ENCODE measurements around the gene TMEM134. TPM values are rescaled to one million over a fixed set of nuclear protein-coding genes. Genes with fewer than 3 reads are reported as not detected.

TMEM134 gene
- total RNA-seq, 4 donors from 2014 or later = 69.0 to 138 (median 95.8) TPM

DNA sequence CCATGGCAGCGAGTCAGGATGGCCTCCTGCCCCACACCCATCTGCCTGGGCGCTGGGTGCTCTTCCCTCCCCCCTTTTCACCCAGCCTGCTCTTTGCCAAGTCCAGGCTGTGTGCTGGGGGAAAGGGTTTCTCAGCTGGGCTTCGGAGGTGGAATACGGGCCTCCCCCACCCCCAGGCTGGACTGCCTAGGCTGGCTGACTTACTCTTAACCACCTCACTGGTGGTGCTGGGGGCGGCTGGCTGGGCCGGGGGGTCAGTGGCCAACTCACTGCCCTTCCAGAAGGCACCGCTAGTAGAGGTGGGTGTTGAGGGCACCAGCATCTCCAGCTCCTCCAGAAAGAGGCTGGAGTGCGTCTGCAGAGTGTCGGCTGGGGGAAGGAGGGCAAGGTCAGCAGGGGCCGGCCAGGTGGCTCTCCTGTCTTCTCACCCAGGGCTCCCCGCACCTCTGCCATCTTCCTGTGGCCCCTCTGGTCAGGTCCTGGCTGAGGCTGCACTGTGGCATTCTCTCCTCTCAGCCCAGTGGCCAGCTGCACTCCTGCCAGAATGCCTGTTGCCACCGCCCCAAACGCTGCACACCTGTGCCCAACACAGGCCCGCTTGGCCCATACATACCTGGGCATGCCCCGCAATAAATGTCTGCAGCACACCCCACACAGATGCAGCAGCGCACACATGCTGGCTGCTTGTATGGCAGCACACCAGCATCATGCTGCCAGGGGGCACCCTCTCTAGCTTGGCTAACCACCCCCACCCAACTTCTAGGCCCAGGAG is 26.4 kb upstream of the TMEM134 start:
- TF ChIP-seq, protein P1, sequence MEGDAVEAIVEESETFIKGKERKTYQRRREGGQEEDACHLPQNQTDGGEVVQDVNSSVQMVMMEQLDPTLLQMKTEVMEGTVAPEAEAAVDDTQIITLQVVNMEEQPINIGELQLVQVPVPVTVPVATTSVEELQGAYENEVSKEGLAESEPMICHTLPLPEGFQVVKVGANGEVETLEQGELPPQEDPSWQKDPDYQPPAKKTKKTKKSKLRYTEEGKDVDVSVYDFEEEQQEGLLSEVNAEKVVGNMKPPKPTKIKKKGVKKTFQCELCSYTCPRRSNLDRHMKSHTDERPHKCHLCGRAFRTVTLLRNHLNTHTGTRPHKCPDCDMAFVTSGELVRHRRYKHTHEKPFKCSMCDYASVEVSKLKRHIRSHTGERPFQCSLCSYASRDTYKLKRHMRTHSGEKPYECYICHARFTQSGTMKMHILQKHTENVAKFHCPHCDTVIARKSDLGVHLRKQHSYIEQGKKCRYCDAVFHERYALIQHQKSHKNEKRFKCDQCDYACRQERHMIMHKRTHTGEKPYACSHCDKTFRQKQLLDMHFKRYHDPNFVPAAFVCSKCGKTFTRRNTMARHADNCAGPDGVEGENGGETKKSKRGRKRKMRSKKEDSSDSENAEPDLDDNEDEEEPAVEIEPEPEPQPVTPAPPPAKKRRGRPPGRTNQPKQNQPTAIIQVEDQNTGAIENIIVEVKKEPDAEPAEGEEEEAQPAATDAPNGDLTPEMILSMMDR (IDR thresholded peaks at IDR 0.05) = no peak
- no peak for TF ChIP-seq POLR2A (IDR thresholded peaks at IDR 0.05)

DNA sequence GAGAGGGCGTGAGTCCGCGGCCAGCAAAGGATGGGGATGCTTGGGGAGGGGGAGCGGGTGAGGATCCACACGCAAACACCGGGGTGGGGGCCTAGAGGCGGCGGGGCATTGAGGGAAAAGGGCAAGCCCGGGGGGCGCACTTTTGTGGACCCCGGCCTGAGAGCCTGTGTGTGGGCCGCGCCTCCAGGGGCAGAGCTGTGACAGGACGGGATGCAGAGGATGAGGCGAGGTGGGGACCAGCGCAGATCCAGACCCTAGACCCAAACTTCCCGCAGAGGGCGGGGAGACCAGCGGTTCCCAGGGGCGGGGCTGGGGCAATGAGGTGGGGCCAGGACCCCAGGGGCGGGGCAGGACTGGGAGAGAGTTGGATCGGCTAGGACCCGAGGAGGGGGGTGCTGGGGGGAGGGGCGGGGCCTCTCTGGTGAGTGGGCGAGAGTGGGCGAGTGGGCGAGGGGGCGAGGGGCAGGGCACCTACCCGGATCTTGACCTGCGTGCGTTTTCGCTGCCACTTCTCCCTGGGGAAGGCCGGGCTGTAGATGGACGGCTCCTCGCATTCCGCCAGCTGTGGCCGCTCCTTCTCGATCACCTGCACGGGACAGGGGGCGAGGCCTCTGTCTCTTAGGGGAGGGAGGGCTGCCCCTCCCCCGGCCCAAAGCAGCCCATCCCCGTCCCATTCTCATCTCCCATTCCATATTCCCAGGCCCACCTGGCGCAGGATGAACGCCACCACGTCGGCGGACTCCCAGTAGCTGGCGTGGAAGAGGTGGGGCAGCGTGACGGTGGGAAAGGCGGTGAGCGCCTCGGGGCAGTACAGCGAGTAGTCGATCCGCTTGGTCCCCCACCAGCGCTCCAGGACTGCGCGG is 25.6 kb upstream of the TMEM134 start:
- DNase-seq = no peak
- 91 to 93% methylated on average over 52 to 54 of the region's 59 CpGs for WGBS, 2 donors
- H3K27ac ChIP-seq = no peak overlapping the region
- H3K9me3 ChIP-seq = no peaks in the 10 kb centered on the region
- intact Hi-C loops (cut with DNase I) = no loop called here
- H3K4me1 ChIP-seq = no peaks in the 10 kb centered on the region
- peaks cover 46 to 49% of the 10 kb centered on the region in 2 donors for H3K36me3 ChIP-seq
- no peak overlapping the region for H3K4me3 ChIP-seq (replicated peaks in 1 of 3)
- H3K27me3 ChIP-seq = no peaks in the 10 kb centered on the region
- TF ChIP-seq POLR2A (IDR thresholded peaks at IDR 0.05) = no peak
- TF ChIP-seq, protein P1 (IDR thresholded peaks at IDR 0.05) = no peak

More for the DNA sequence above, 26.4 kb upstream of the TMEM134 start:
- H3K27ac ChIP-seq = no peak overlapping the region
- no peaks in the 10 kb centered on the region for H3K4me1 ChIP-seq
- intact Hi-C loops (cut with DNase I) = no loop called here
- H3K9me3 ChIP-seq = no peaks in the 10 kb centered on the region
- H3K4me3 ChIP-seq (replicated peaks in 1 of 3) = no peak overlapping the region
- H3K36me3 ChIP-seq = peaks cover 40 to 43% of the 10 kb centered on the region in 2 donors
- WGBS, 2 donors = 94 to 97% methylated on average over 12 to 15 of the region's 16 CpGs
- no peak for DNase-seq
- H3K27me3 ChIP-seq = no peaks in the 10 kb centered on the region

DNA sequence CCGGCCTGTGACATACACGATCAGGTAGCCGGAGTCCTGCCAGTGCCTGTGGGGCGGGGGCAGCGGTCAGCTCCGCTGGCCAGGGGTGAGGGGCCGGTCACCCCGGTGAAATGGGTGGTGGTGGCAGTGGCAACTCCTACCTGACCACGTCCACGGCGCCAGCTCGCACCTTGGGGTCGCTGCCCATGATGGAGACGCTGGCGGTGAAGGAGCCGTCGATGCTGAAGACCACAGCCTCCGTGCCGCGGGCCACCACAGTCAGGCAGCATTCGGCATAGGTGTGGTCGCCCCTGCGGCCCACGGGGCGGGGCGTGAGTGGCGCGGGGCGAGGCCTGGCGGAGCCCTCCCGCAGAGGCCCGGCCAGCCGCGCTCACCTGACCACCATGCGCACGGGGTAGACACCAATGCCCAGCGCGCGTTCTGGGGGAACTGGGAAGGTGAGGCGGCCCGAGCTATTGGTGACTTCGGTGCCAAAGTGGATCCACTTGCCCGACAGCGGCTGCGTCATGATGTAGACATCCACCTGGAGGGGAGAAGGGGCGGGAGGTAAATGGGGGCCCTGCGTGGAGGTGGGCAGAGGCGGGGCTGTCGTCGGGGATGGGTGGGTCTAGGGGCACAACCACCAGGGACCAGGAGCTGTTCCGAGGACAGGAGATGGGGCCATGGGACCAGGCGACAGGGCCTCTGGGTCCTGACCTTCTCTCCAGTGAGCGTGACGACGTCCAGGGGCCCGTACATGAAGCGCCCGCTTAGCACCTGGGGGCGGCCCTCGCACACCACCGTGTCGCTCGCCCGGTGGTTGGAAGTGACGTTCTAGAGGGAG is 24.7 kb upstream of the TMEM134 start:
- Histone ChIP-seq H3K4me3 (replicated peaks in 1 of 3) (no peak overlapping the region), H3K4me1 (no peaks in the 10 kb centered on the region), H3K27me3 (no peaks in the 10 kb centered on the region), H3K36me3 (peaks cover 46 to 57% of the 10 kb centered on the region in 2 donors), H3K27ac (no peak overlapping the region), H3K9me3 (no peaks in the 10 kb centered on the region)
- intact Hi-C loops (cut with DNase I) = no loop called here
- WGBS, 2 donors = 95 to 96% methylated on average over 37 to 56 of the region's 65 CpGs
- no peak for TF ChIP-seq POLR2A (IDR thresholded peaks at IDR 0.05)
- TF ChIP-seq, protein P1 (IDR thresholded peaks at IDR 0.05) = no peak
- DNase-seq = no peak

DNA sequence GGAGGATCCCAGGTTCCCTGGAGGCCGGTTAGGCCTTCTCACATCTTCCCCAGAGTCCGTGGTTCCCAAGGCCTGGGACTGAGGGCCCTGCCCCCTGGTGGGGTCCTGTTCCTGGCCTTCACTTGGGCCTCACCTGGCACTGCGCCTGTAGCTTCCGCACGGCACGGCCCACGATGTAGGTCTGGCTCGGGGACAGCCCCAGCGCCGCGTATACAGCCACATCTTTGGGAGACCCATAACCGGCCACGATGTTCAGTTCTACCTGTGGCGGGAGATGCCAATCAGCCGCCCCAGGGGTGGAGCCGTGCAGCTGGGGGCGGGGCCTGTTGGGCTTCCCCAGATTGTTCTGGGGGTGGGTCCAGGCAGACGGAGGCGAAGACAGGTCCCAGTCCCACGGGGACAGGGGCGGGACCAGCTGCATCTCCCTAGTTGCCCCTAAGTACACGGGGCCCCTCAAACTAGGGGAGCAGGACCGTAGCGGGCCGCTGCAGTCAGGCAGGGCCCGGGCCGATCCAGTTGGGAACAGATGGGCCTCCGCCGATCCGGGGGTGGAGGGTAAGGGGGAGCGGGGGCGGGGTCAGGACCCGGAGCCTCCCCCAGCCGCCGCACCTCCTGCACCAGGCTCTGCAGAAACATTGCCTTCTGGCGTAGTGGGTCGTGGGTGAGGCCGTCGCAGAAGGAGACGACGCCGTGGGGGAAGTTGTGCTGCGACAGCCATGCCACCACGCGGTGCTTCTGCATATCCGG is 23.9 kb upstream of the TMEM134 start:
- H3K27me3 ChIP-seq = no peaks in the 10 kb centered on the region
- H3K27ac ChIP-seq = no peak overlapping the region
- H3K9me3 ChIP-seq = no peaks in the 10 kb centered on the region
- intact Hi-C loops (cut with DNase I) = no loop called here
- 93 to 100% methylated on average over 3 to 30 of the region's 46 CpGs for WGBS, 2 donors
- no peak for TF ChIP-seq POLR2A (IDR thresholded peaks at IDR 0.05)
- TF ChIP-seq, protein P1 (IDR thresholded peaks at IDR 0.05) = no peak
- no peak for DNase-seq
- H3K36me3 ChIP-seq = peaks cover 46 to 59% of the 10 kb centered on the region in 2 donors
- no peaks in the 10 kb centered on the region for H3K4me1 ChIP-seq
- H3K4me3 ChIP-seq (replicated peaks in 1 of 3) = no peak overlapping the region

Data from thyroid gland (tissue), 4 donors.